Measurements from ENCODE around the gene ZNF664.

The ZNF664 gene

DNA sequence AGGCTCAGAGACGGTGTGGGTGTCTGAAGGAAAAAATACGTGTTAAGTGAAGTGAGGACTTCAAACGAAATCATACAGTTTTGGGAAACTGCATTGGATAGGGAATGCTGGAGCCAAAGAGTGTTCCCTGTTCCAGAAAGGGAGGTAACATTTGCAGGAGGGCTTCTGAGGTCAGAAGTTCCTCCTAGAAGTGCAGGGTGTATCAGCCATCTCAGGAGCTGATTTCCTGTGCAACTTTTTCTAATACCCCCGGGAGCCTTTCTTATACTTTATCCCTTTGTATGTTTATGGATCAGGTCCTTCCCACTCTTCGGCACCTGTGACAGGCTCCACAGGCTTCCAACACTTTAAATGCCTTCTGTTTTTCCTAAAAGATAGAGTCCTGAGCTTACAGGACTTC is 24.9 kb downstream of the ZNF664 start:
- H3K27me3 ChIP-seq (ENCODE audit: insufficient read depth, low read length, poor library complexity), result no peaks in the 10 kb centered on the region
- no peaks in the 10 kb centered on the region for H3K4me1 ChIP-seq (ENCODE audit: insufficient read depth, low read length)
- no peak overlapping the region for H3K9ac ChIP-seq (ENCODE audit: low read depth, low read length)
- H3K79me2 ChIP-seq (ENCODE audit: insufficient read depth, low read length), result peaks cover 69% of the 10 kb centered on the region
- no peaks in the 10 kb centered on the region for H3K9me3 ChIP-seq (ENCODE audit: insufficient read depth, low read length, severe bottlenecking)
- H3K27ac ChIP-seq (ENCODE audit: low read length), result no peak overlapping the region
- DNase-seq (no peak), ATAC-seq (ENCODE audit: insufficient read depth, low read depth) (no peak)
- peaks cover 52% of the 10 kb centered on the region; the same call in 1 of the 2 replicates for H4K20me1 ChIP-seq (ENCODE audit: insufficient read depth, low read length)
- H3K36me3 ChIP-seq (ENCODE audit: insufficient read depth, low read length), result peaks cover 72% of the 10 kb centered on the region
- H3K4me3 ChIP-seq (ENCODE audit: low read depth in 1 of 2, low read length in 2 of 2), result no peak overlapping the region
- no peak for TF ChIP-seq EZH2 (IDR thresholded peaks at IDR 0.05; ENCODE audit: borderline replicate concordance, low read depth, low read length, severe bottlenecking)
- TF ChIP-seq, protein P1, sequence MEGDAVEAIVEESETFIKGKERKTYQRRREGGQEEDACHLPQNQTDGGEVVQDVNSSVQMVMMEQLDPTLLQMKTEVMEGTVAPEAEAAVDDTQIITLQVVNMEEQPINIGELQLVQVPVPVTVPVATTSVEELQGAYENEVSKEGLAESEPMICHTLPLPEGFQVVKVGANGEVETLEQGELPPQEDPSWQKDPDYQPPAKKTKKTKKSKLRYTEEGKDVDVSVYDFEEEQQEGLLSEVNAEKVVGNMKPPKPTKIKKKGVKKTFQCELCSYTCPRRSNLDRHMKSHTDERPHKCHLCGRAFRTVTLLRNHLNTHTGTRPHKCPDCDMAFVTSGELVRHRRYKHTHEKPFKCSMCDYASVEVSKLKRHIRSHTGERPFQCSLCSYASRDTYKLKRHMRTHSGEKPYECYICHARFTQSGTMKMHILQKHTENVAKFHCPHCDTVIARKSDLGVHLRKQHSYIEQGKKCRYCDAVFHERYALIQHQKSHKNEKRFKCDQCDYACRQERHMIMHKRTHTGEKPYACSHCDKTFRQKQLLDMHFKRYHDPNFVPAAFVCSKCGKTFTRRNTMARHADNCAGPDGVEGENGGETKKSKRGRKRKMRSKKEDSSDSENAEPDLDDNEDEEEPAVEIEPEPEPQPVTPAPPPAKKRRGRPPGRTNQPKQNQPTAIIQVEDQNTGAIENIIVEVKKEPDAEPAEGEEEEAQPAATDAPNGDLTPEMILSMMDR (IDR thresholded peaks at IDR 0.05; ENCODE audit: borderline replicate concordance, extremely low read depth, low read length, poor library complexity, severe bottlenecking), result no peak
- no peak overlapping the region for H2AFZ ChIP-seq (ENCODE audit: low read depth, low read length)
- no peak overlapping the region for H3K4me2 ChIP-seq (ENCODE audit: insufficient read depth, low read length)

DNA sequence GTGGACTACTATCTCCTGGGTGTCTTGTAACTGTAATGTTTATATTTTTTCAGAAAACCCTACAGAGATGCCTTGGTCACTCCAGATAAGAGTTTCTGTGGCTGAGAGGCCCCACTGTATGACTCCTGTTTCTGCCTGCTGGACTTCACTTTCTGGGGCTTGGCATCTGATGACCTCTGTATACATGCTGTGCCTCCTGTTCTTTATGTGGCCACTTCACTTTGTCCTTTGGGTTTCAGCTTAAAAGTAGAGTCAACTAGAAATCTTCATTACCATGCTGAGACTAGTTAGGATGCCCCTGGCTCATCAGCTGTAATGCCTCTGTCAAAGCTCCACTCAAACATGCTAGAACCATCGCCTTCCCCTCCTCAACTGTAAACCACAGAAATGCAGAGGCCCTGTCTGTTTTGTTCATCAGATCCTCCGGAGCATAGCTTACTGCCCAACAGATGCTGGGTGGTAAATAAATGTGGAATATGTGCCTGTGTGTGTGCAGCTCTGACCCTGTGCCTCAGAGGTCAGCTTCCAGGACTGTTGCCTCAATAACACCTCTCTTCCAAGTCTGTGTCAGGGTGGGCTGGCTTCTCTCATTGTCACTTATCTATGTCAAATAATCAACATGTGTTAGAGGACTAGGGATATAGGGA is 25.5 kb downstream of the ZNF664 start:
- Histone ChIP-seq H3K27me3 (ENCODE audit: insufficient read depth, low read length, poor library complexity) (no peaks in the 10 kb centered on the region), H2AFZ (ENCODE audit: low read depth, low read length) (no peak overlapping the region), H3K9ac (ENCODE audit: low read depth, low read length) (no peak overlapping the region), H4K20me1 (ENCODE audit: insufficient read depth, low read length) (peaks cover 49% of the 10 kb centered on the region; the same call in 1 of the 2 replicates), H3K36me3 (ENCODE audit: insufficient read depth, low read length) (peaks cover 70% of the 10 kb centered on the region), H3K79me2 (ENCODE audit: insufficient read depth, low read length) (peaks cover 65% of the 10 kb centered on the region), H3K27ac (ENCODE audit: low read length) (no peak overlapping the region), H3K4me2 (ENCODE audit: insufficient read depth, low read length) (no peak overlapping the region), H3K4me1 (ENCODE audit: insufficient read depth, low read length) (no peaks in the 10 kb centered on the region), H3K4me3 (ENCODE audit: low read depth in 1 of 2, low read length in 2 of 2) (no peak overlapping the region), H3K9me3 (ENCODE audit: insufficient read depth, low read length, severe bottlenecking) (no peaks in the 10 kb centered on the region)
- ATAC-seq (ENCODE audit: insufficient read depth, low read depth) (no peak), DNase-seq (no peak)
- no peak for TF ChIP-seq EZH2 (IDR thresholded peaks at IDR 0.05; ENCODE audit: borderline replicate concordance, low read depth, low read length, severe bottlenecking)
- TF ChIP-seq, protein P1 (IDR thresholded peaks at IDR 0.05; ENCODE audit: borderline replicate concordance, extremely low read depth, low read length, poor library complexity, severe bottlenecking), result no peak

DNA sequence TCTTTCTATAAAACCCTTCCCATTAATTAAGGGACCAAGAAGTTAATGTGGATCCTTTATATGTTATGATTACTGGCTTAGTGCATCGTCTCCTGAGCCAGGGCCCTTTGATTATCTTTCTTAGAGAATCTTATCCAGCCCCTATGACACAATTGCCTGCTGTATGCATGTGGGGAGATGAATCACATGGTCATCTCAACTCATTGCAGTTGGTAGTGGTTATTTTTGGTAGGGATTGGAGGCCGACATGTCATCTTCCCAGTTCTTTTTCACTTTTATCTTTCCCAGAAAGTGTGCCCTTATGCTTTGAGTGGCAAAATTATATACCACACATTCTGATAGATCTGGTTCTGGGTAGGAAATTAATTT is 26.0 kb downstream of the ZNF664 start:
- Histone ChIP-seq H3K4me3 (ENCODE audit: low read depth in 1 of 2, low read length in 2 of 2) (no peak overlapping the region), H3K4me2 (ENCODE audit: insufficient read depth, low read length) (no peak overlapping the region), H3K36me3 (ENCODE audit: insufficient read depth, low read length) (peaks cover 73% of the 10 kb centered on the region), H3K4me1 (ENCODE audit: insufficient read depth, low read length) (no peaks in the 10 kb centered on the region), H4K20me1 (ENCODE audit: insufficient read depth, low read length) (peaks cover 51% of the 10 kb centered on the region; the same call in 1 of the 2 replicates), H3K79me2 (ENCODE audit: insufficient read depth, low read length) (peaks cover 62% of the 10 kb centered on the region), H3K27me3 (ENCODE audit: insufficient read depth, low read length, poor library complexity) (no peaks in the 10 kb centered on the region), H2AFZ (ENCODE audit: low read depth, low read length) (no peak overlapping the region), H3K9me3 (ENCODE audit: insufficient read depth, low read length, severe bottlenecking) (no peaks in the 10 kb centered on the region), H3K27ac (ENCODE audit: low read length) (no peak overlapping the region), H3K9ac (ENCODE audit: low read depth, low read length) (no peak overlapping the region)
- TF ChIP-seq, protein P1 (IDR thresholded peaks at IDR 0.05; ENCODE audit: borderline replicate concordance, extremely low read depth, low read length, poor library complexity, severe bottlenecking), result no peak
- no peak for TF ChIP-seq EZH2 (IDR thresholded peaks at IDR 0.05; ENCODE audit: borderline replicate concordance, low read depth, low read length, severe bottlenecking)
- ATAC-seq (ENCODE audit: insufficient read depth, low read depth) (no peak), DNase-seq (no peak)

All from DND-41 (cell line).